IMR-90 (cell line): ENCODE measurements around the gene C11orf42. TPM values are rescaled to one million over a fixed set of nuclear protein-coding genes. Genes with fewer than 3 reads are reported as not detected.

Experiments
- ATAC-seq: fragments of 200-7000 bp; cut with Tn5 transposase; 2 replicates; pipeline ENCODE4 v1.9.1; 2020; ENCODE audit warnings: low read depth, mild to moderate bottlenecking, moderate library complexity
- BruUV-seq: library from RNA; stranded (reverse); fragments of 400-500 nt; replicated peaks from 2 replicates; lab custom pipeline; 2021; lab: Mats Ljungman, UMichigan
- CTCF ChIA-PET: fragments of 300-600 bp; formaldehyde crosslinking; extraction: SDS; loops from one replicate; lab custom pipeline; 2021; ENCODE audit warnings: antibody characterized with exemption; lab: Yijun Ruan, JAX
- POLR2A ChIA-PET: fragments of 300-600 bp; sonication (Branson Sonifier 250); formaldehyde crosslinking; loops from one replicate; lab custom pipeline; 2022; ENCODE audit warnings: antibody characterized with exemption; ENCODE audit not compliant: unreplicated experiment; lab: Charles Lee
- DNase-seq: peaks from one replicate; pipeline ENCODE4 v3.0.0; 2013
- H2AFZ ChIP-seq: replicated peaks from 2 replicates; pipeline ENCODE3; 2013; ENCODE audit warnings: low read length, mild to moderate bottlenecking; ENCODE audit not compliant: poor library complexity
- H2AK5ac ChIP-seq: 2 replicates; pipeline ENCODE4 v1.6.1; 2013; ENCODE audit warnings: low read depth, low read length, inconsistent platforms
- H2AK9ac ChIP-seq: replicated peaks from 2 replicates; pipeline ENCODE3; 2013; ENCODE audit warnings: mild to moderate bottlenecking, low read depth, low read length, moderate library complexity; ENCODE audit not compliant: poor library complexity
- H2BK120ac ChIP-seq: 2 replicates; pipeline ENCODE4 v1.6.1; 2013; ENCODE audit warnings: low read depth, low read length, inconsistent platforms
- H2BK15ac ChIP-seq: 3 replicates; pipeline ENCODE4 v1.6.1; 2013; ENCODE audit warnings: low read depth, low read length, inconsistent platforms
- H2BK20ac ChIP-seq: 2 replicates; pipeline ENCODE4 v1.6.1; 2013; ENCODE audit warnings: low read depth, mild to moderate bottlenecking, inconsistent platforms, low read length, moderate library complexity
- H2BK5ac ChIP-seq: 2 replicates; pipeline ENCODE4 v1.6.1; 2013; ENCODE audit warnings: mild to moderate bottlenecking, low read depth, low read length, inconsistent platforms; ENCODE audit not compliant: poor library complexity, severe bottlenecking
- H3K14ac ChIP-seq: replicated peaks from 2 replicates; pipeline ENCODE4 v1.6.1; 2013; ENCODE audit warnings: low read depth, low read length, inconsistent platforms
- H3K18ac ChIP-seq: 2 replicates; pipeline ENCODE4 v1.6.1; 2013; ENCODE audit warnings: low read depth, low read length, control low read depth
- H3K23ac ChIP-seq: 2 replicates; pipeline ENCODE4 v1.6.1; 2013; ENCODE audit warnings: low read depth, low read length, inconsistent platforms
- H3K27ac ChIP-seq: 2 replicates; pipeline ENCODE4 v1.5.1; 2013; ENCODE audit warnings: mild to moderate bottlenecking, control low read depth, low read length; ENCODE audit not compliant: insufficient read depth
- H3K27me3 ChIP-seq: 2 replicates; pipeline ENCODE4 v1.6.1; 2013; ENCODE audit warnings: low read length; ENCODE audit not compliant: control insufficient read depth, insufficient read depth
- H3K36me3 ChIP-seq: 2 replicates; pipeline ENCODE4 v1.6.1; 2013; ENCODE audit warnings: low read length, mixed read lengths; ENCODE audit not compliant: control insufficient read depth, insufficient read depth
- H3K4ac ChIP-seq: 2 replicates; pipeline ENCODE4 v1.6.1; 2013; ENCODE audit warnings: low read depth, low read length, inconsistent platforms
- H3K4me1 ChIP-seq: 2 replicates; pipeline ENCODE4 v1.6.1; 2013; ENCODE audit warnings: low read length, mixed read lengths; ENCODE audit not compliant: control insufficient read depth, insufficient read depth
- H3K4me2 ChIP-seq: 2 replicates; pipeline ENCODE4 v1.6.1; 2013; ENCODE audit warnings: low read depth, mild to moderate bottlenecking, control low read depth, low read length, moderate library complexity
- H3K4me3 ChIP-seq: 2 replicates; pipeline ENCODE4 v1.5.1; 2013; ENCODE audit warnings: low read depth, mild to moderate bottlenecking, control low read depth, low read length, moderate library complexity; ENCODE audit not compliant: insufficient read depth
- H3K56ac ChIP-seq: 2 replicates; pipeline ENCODE4 v1.6.1; 2013; ENCODE audit warnings: low read length, inconsistent platforms; ENCODE audit not compliant: insufficient read depth; ENCODE audit errors: extremely low read depth
- H3K79me1 ChIP-seq, 2 experiments: 2 replicates each; pipeline ENCODE4 v1.6.1; 2013; ENCODE audit warnings: low read length in 2 of 2, inconsistent platforms in 1 of 2, low read depth in 1 of 2
- H3K9ac ChIP-seq: 2 replicates; pipeline ENCODE4 v1.6.1; 2013; ENCODE audit warnings: low read depth, low read length, control low read depth
- H3K9me1 ChIP-seq: 2 replicates; pipeline ENCODE4 v1.6.1; 2013; ENCODE audit warnings: low read length, inconsistent platforms; ENCODE audit not compliant: insufficient read depth
- H3K9me3 ChIP-seq: 2 replicates; pipeline ENCODE4 v1.6.1; 2013; ENCODE audit warnings: low read length; ENCODE audit not compliant: control insufficient read depth, insufficient read depth
- H4K20me1 ChIP-seq: 2 replicates; pipeline ENCODE4 v1.6.1; 2013; ENCODE audit warnings: low read length, inconsistent platforms; ENCODE audit not compliant: insufficient read depth
- H4K5ac ChIP-seq: 2 replicates; pipeline ENCODE4 v1.6.1; 2013; ENCODE audit warnings: mild to moderate bottlenecking, low read depth, low read length, control low read depth
- H4K8ac ChIP-seq, 2 experiments: 2 replicates each; pipeline ENCODE4 v1.6.1; 2013; ENCODE audit warnings: low read depth in 2 of 2, low read length in 2 of 2, control low read depth in 1 of 2, inconsistent platforms in 1 of 2
- H4K91ac ChIP-seq: 2 replicates; pipeline ENCODE4 v1.6.1; 2013; ENCODE audit warnings: low read depth, low read length, inconsistent platforms; ENCODE audit not compliant: insufficient read depth
- BHLHE40 ChIP-seq: fragments of 150-350 bp; IDR thresholded peaks from 2 replicates; pipeline ENCODE4 v1.6.1; 2016; ENCODE audit warnings: mild to moderate bottlenecking, low read depth, low read length
- CEBPB ChIP-seq: IDR thresholded peaks from 2 replicates; pipeline ENCODE4 v1.6.1; 2012; ENCODE audit warnings: low read depth, low read length, improper control_type of control experiment
- CHD1 ChIP-seq: IDR thresholded peaks from 2 replicates; pipeline ENCODE4 v1.6.1; 2012; ENCODE audit warnings: low read depth, low read length, improper control_type of control experiment
- FOS ChIP-seq: fragments of 150-350 bp; IDR thresholded peaks from 2 replicates; pipeline ENCODE4 v1.6.1; 2016; ENCODE audit warnings: low read depth, low read length
- MAFK ChIP-seq: IDR thresholded peaks from 2 replicates; pipeline ENCODE4 v1.6.1; 2012; ENCODE audit warnings: low read depth, low read length, improper control_type of control experiment
- MAZ ChIP-seq: IDR thresholded peaks from 2 replicates; pipeline ENCODE4 v1.6.1; 2012; ENCODE audit warnings: low read depth, mild to moderate bottlenecking, low read length, improper control_type of control experiment, moderate library complexity, borderline replicate concordance
- MXI1 ChIP-seq: IDR thresholded peaks from 2 replicates; pipeline ENCODE4 v1.6.1; 2012; ENCODE audit warnings: low read depth, mild to moderate bottlenecking, low read length, moderate library complexity, borderline replicate concordance
- NFE2L2 ChIP-seq: fragments of 150-350 bp; IDR thresholded peaks from 2 replicates; pipeline ENCODE4 v1.6.1; 2016; ENCODE audit warnings: low read depth, mild to moderate bottlenecking, low read length
- POLR2A ChIP-seq: IDR thresholded peaks from 2 replicates; pipeline ENCODE4 v1.6.1; 2012; ENCODE audit warnings: mild to moderate bottlenecking, low read depth, low read length
- RAD21 ChIP-seq: IDR thresholded peaks from 2 replicates; pipeline ENCODE4 v1.6.1; 2012; ENCODE audit warnings: low read length, improper control_type of control experiment
- RCOR1 ChIP-seq: IDR thresholded peaks from 2 replicates; pipeline ENCODE4 v1.6.1; 2012; ENCODE audit warnings: mild to moderate bottlenecking, low read length, improper control_type of control experiment; ENCODE audit not compliant: insufficient replicate concordance
- RFX5 ChIP-seq: IDR thresholded peaks from 2 replicates; pipeline ENCODE4 v1.8.0; 2012; ENCODE audit warnings: low read depth, mild to moderate bottlenecking, low read length, moderate library complexity
- SMC3 ChIP-seq: fragments of 150-350 bp; IDR thresholded peaks from 2 replicates; pipeline ENCODE4 v1.6.1; 2016; ENCODE audit warnings: low read depth, mild to moderate bottlenecking, antibody characterized with exemption, low read length, moderate library complexity
- USF2 ChIP-seq: fragments of 150-350 bp; IDR thresholded peaks from 2 replicates; pipeline ENCODE4 v1.6.1; 2017; ENCODE audit warnings: mild to moderate bottlenecking, antibody characterized with exemption, low read length, low read depth
- WGBS, 2 experiments: methylation state at CpG; one replicate each; pipeline versions ENCODE4 v1.1.5 to v1.1.7; 2013; ENCODE audit warnings: missing lambda C conversion rate in 2 of 2; ENCODE audit not compliant: insufficient read length in 1 of 2; ENCODE audit errors: extremely low coverage in 2 of 2; 5-methylcytosine and 5-hydroxymethylcytosine counted together
- dilution Hi-C: fragments of 300-500 bp; cut with HindIII; formaldehyde crosslinking; loops from one replicate; pipeline ENCODE4 v1.14.3; 2018; ENCODE audit warnings: low sequenced_read_pairs; ENCODE audit not compliant: unreplicated experiment
- in situ Hi-C: fragments of 300-500 bp; cut with MboI; formaldehyde crosslinking; loops from 3 replicates; pipeline ENCODE4 v1.14.3; 2019; ENCODE audit warnings: low sequenced_read_pairs, inconsistent platforms, mixed read lengths
- intact Hi-C: fragments of 100-400 bp; cut with micrococcal nuclease; formaldehyde crosslinking; loops from 2 replicates; pipeline ENCODE4 v1.10.0; 2022
- polyA plus RNA-seq, 3 experiments: library from polyadenylated mRNA; depleted of rRNA; stranded (reverse); fragments of >200 nt; gene quantifications; 2 replicates each; pipeline ENCODE4 v1.2.3, GENCODE V29; 2012; ENCODE audit warnings: low replicate concordance in 1 of 3
- total RNA-seq: library from RNA; depleted of rRNA; stranded (reverse); fragments of >200 nt; gene quantifications from 2 replicates; pipeline ENCODE4 v1.2.3, GENCODE V29; 2012
- TF ChIP-seq, protein P1 (sequence below): conservative IDR thresholded peaks from 2 replicates; pipeline ENCODE4 v1.5.1; 2012; ENCODE audit warnings: mild to moderate bottlenecking, low read depth, low read length, improper control_type of control experiment
- TF ChIP-seq, protein P2 (sequence below): fragments of 150-350 bp; IDR thresholded peaks from 2 replicates; pipeline ENCODE4 v1.6.1; 2016; ENCODE audit warnings: low read depth, mild to moderate bottlenecking, low read length, moderate library complexity, borderline replicate concordance

C11orf42 gene
- total and polyA plus RNA-seq, 2 of the 4 experiments (the other 2 are of a cell fraction), result not detected

DNA sequence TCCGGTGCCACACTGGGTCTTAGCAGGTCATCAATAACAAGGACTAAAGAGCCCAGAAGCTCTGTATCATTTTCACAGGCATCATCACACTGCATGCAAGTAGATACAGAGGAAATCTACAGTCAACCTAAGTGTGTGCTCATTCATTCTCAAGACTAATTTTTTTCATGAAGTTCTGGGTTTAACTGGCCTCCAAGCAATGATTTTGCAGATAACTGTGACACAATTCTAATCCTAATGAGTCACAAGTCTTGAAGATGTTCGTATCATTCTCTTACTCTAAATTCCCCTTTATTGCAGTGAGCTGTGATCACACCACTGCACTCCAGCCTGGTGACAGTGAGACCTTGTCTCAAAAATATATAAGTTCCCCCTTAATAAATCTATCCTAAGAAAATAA lies 3.9 kb upstream of the C11orf42 start:
- WGBS, 2 experiments, result no CpG with 5 or more reads among the region's 2 CpGs
- Histone ChIP-seq H3K4me2 (no peak overlapping the region), H2BK15ac (no peak overlapping the region), H3K9ac (no peak overlapping the region), H3K14ac (no peak overlapping the region), H3K27me3 (no peaks in the 10 kb centered on the region), H2AK5ac (no peak overlapping the region), H3K9me1 (no peaks in the 10 kb centered on the region), H2AFZ (no peak overlapping the region), H4K20me1 (no peaks in the 10 kb centered on the region), H2BK120ac (no peak overlapping the region), H3K27ac (no peak overlapping the region), H3K23ac (no peak overlapping the region), H4K8ac (no peak overlapping the region), H4K5ac (no peak overlapping the region), H3K79me1 (no peaks in the 10 kb centered on the region), H3K4me3 (no peak overlapping the region), H3K56ac (no peak overlapping the region), H3K9me3 (no peaks in the 10 kb centered on the region), H3K36me3 (peaks cover 2% of the 10 kb centered on the region; the same call in 1 of the 2 replicates), H3K4ac (no peak overlapping the region), H2BK20ac (no peak overlapping the region), H3K18ac (no peak overlapping the region), H2AK9ac (no peak overlapping the region), H4K91ac (no peak overlapping the region), H2BK5ac (no peak overlapping the region), H3K4me1 (peaks cover 2% of the 10 kb centered on the region; the same call in 1 of the 2 replicates)
- POLR2A ChIA-PET, result no interaction called here
- dilution Hi-C loops (no loop called here), intact Hi-C loops (no loop called here), in situ Hi-C loops (no loop called here)
- no peak for TF ChIP-seq MAFK
- TF ChIP-seq CHD1, result no peak
- TF ChIP-seq MAZ, result no peak
- no peak for TF ChIP-seq USF2
- TF ChIP-seq CEBPB, result no peak
- TF ChIP-seq FOS, result no peak
- no peak for TF ChIP-seq RAD21
- no peak for TF ChIP-seq RCOR1
- TF ChIP-seq RFX5, result no peak
- TF ChIP-seq MXI1, result no peak
- TF ChIP-seq, protein P1, sequence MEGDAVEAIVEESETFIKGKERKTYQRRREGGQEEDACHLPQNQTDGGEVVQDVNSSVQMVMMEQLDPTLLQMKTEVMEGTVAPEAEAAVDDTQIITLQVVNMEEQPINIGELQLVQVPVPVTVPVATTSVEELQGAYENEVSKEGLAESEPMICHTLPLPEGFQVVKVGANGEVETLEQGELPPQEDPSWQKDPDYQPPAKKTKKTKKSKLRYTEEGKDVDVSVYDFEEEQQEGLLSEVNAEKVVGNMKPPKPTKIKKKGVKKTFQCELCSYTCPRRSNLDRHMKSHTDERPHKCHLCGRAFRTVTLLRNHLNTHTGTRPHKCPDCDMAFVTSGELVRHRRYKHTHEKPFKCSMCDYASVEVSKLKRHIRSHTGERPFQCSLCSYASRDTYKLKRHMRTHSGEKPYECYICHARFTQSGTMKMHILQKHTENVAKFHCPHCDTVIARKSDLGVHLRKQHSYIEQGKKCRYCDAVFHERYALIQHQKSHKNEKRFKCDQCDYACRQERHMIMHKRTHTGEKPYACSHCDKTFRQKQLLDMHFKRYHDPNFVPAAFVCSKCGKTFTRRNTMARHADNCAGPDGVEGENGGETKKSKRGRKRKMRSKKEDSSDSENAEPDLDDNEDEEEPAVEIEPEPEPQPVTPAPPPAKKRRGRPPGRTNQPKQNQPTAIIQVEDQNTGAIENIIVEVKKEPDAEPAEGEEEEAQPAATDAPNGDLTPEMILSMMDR, result no peak
- TF ChIP-seq NFE2L2, result no peak
- TF ChIP-seq SMC3, result no peak
- TF ChIP-seq, protein P2, sequence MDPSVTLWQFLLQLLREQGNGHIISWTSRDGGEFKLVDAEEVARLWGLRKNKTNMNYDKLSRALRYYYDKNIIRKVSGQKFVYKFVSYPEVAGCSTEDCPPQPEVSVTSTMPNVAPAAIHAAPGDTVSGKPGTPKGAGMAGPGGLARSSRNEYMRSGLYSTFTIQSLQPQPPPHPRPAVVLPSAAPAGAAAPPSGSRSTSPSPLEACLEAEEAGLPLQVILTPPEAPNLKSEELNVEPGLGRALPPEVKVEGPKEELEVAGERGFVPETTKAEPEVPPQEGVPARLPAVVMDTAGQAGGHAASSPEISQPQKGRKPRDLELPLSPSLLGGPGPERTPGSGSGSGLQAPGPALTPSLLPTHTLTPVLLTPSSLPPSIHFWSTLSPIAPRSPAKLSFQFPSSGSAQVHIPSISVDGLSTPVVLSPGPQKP, result no peak
- no peak for TF ChIP-seq BHLHE40
- no peak for TF ChIP-seq POLR2A
- peak; percentile 25 for DNase-seq
- ATAC-seq, result no peak
- CTCF ChIA-PET, result no interaction called here
- no TSS peak for BruUV-seq
